ENCODE data around the gene LY9.

The LY9 gene

GRCh38 chr1:160835751-160836150, 39.8 kb downstream of the LY9 start:
- DNase-seq (ENCODE audit: low spot score) = no peak
- FAIRE-seq = no peak

DNA sequence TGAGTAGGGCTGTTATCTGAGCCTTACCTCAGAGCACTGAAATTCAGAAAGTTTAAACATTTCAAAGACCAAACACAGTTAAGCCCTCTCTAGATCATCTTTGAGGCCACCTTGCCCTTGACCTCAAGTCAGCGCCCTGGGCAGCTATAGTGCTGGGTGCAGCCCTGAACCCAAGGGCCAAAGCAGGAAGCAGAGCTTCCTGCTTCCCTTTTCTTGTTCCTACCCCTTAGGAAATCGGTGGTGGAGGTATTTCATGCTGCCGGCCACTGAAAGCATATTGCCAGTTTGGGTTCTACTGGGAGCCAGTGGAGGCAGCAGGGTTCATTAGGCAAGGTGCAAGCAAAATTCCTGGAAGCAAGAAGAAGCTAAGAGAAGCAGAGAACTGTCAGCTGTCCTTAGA, 40.6 kb downstream of the LY9 start:
- DNase-seq (ENCODE audit: low spot score) = no peak
- FAIRE-seq = no peak

DNA sequence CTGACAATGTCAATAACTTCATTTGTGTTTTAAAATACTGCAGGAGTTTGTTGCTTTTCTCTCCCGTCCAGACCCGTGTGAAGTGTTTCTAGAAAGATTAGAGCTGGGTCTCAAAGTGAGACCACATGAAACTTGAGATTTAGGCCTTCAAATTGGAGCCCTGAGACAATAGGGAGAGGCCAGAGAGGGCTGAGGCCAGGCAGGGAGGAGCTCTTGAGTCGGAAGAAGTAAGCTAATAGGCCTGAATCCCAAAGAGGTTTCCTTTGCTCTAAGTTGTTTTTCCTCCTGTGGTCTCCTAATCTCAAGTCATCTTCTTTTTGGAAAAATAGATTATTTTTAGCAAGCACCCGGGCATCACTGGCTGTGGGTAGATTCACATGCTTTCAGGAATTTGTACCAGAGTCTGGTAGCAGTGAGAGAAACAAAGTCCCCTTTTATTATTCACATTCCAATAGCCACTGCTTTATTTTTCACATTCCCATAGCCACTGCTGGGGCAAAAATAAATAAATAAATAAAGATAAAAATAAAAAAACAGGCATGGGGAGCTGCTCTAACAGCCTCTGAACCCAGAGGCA, 41.1 kb downstream of the LY9 start:
- DNase-seq (ENCODE audit: low spot score) = no peak
- no peak for FAIRE-seq

DNA sequence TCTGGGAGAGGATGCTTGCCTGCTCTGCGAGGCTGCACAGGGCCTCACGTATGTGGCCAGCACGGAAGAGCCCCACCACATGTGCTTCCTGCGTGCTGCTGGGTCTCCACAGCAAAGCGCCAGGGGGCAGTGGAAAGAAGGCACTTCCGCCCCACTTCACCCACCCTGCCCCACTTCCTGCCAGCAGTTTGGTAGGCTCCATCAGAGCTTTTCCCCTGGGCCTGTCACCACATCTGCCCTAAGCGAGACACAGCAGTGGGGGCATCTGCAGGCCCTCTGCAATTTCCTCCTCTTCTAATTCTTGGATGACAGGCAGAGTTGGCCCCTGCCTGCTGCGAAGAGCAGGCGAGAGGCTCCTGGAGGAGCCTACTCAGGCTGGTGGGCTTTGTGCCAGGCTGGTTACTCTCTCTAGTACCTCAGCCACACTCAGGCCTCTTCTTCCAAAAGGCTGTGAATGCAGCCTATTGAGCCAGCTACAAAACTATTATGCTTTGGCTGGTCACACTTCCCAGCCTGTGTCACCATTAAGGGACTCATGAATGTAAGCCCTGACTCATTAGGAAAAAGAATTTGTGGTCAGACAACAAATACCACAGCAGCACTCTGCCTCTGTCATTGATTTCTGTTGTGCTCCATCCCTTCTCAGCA, 41.7 kb downstream of the LY9 start:
- DNase-seq (ENCODE audit: low spot score) = no peak
- FAIRE-seq = no peak

- FAIRE-seq (no peak), DNase-seq (ENCODE audit: low spot score) (no peak)
Observed at GRCh38 chr1:160838888-160839287, 42.9 kb downstream of the LY9 start.

- no peak for DNase-seq (ENCODE audit: low spot score)
- FAIRE-seq = no peak
Observed at GRCh38 chr1:160839746-160840145, 43.8 kb downstream of the LY9 start.

DNA sequence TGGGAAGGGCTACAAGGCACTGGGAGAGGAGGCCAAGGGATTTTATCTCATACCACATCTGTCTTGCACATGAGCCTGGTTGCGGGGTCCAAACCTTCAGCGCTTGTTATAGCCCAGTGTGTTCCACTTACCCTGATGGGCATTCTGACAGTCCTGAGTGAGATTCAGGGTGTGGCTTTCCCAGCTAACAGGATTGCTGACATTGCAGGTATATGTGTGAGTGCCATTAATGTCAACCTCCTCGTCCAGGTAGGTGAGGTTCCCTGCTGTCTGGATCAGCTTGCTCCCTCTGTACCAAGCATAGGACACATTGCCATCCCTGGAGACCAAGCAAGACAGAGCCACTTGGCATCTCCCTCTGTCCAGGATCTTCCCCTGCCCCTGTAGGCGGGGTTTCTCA, 45.1 kb downstream of the LY9 start:
- FAIRE-seq = no peak
- DNase-seq (ENCODE audit: low spot score) = no peak

GRCh38 chr1:160844447-160845232, 48.7 kb downstream of the LY9 start:
- DNase-seq (ENCODE audit: low spot score) (no peak), FAIRE-seq (no peak)

GRCh38 chr1:160846281-160846680, 50.3 kb downstream of the LY9 start:
- DNase-seq (ENCODE audit: low spot score) (no peak), FAIRE-seq (no peak)

DNA sequence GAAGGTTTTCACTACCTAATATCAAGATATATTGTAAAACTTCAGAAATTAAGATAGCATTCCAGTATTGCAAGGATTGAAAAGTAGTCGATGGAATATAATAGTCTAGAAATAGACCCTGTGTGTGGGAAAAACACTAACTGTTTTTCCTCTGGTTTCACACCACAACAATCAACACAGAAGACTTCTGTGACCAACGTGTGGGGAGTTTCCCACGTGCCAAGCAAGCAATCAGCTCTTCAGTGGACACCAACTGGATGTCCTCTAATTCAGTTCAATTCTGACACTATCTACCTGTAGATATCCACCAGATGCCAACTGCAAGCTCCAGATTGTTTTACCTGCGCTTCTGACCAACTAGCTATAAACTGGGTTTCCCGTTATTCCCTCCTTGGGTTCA, 54.6 kb downstream of the LY9 start:
- no peak for FAIRE-seq
- no peak for DNase-seq (ENCODE audit: low spot score)

DNA sequence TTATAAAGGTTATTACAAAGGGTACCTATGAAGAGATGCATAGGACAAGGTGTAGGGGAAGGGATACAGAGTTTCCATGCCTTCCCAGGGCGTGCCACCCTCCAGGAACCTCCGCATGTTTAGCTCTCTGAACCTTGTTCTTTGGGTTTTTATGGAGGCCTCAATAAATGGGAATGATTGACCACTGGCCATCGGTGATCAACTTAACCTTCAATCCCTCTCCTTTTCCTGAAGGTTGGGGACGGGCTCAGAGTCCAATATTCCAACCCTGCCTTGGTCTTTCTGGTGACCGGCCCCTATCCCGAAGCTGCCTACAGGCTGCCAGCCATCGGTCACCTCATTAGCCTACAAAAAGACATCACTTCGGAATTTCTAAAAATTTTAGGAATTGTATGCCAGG, 55.0 kb downstream of the LY9 start:
- no peak for FAIRE-seq
- no peak for DNase-seq (ENCODE audit: low spot score)

DNA sequence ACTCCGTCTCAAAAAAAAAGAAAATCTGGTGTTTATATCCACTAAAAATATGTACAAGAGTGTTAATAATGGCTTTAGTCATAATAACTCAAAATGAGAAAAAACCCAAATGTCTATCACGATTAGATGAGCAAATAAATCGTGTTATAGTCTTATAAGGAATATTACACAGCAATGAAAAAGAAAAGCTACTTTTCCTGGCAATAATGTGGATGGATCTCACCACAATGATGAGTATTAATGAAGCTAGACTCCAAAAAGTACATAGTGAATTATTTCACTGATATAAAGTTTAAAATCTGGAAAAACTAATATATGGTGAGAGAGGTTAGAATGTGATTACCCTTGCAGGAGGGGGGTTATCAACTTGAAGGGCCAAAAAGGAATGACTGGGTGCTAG, 57.0 kb downstream of the LY9 start:
- DNase-seq (ENCODE audit: low spot score) (no peak), FAIRE-seq (no peak)

- FAIRE-seq (no peak), DNase-seq (ENCODE audit: low spot score) (no peak)
Observed at GRCh38 chr1:160853754-160854153, 57.8 kb downstream of the LY9 start.

DNA sequence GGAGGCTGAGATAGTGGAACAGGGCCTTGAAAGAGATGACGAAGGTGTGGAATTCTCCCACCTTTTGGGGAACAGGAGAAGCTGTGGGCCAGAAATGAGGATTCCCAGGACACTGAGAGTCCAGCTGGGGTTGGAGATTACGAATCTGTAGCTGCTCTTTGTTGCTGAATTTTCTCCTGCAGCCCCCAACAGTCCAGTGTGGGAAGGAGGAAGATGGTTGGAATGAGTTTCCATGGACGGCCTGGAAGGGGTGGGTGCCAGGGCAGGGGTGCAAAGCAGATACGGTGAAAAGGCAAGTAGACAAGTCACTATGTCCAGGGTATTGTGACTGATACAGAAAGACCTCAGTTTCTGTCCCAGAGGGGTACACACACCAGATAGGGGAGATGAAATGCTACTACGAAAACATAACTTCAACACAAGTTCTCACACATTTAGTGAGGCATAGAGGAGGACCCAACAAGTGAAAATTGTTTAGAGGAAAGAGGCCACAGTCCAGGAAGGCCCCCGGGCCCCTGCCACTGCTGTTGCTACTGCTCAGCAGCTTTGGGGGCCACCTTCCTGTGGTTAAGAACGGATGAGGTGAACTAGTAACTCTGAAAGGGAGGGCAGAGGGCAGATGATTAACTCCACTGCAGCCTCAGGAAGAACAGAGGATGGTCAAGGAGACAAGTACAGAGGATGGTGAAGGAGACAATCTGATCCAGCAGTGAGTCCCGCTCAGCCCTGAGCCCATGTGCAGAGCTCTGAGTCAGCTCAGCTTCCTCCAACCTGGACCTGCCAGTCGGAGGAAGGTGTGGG, 59.4 kb downstream of the LY9 start:
- DNase-seq (ENCODE audit: low spot score) (no peak), FAIRE-seq (no peak)

DNA sequence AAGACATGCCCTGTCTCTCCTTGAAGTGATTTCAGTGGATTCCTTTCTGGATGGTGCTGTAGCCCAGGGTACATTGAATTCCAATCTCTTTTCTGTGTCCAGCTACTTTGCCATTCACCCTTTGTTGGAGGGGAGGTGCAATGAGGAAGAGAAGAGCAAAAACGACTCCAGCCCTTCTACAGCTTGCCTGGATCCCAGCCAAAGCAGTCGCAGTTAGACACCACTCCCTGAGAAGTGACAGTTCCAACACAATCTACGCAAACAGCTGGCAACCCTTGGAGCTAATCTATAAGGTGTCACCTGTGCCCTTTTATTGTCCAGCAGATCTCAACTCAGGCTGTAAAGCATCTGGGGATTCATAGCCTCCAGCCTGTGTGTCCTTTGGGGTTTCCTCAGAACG, 62.1 kb downstream of the LY9 start:
- FAIRE-seq (no peak), DNase-seq (ENCODE audit: low spot score) (no peak)

- DNase-seq (ENCODE audit: low spot score) (no peak), FAIRE-seq (no peak)
Observed at GRCh38 chr1:160858507-160858906, 62.5 kb downstream of the LY9 start.

GRCh38 chr1:160859166-160859565, 63.2 kb downstream of the LY9 start:
- DNase-seq (ENCODE audit: low spot score) (no peak), FAIRE-seq (no peak)

DNA sequence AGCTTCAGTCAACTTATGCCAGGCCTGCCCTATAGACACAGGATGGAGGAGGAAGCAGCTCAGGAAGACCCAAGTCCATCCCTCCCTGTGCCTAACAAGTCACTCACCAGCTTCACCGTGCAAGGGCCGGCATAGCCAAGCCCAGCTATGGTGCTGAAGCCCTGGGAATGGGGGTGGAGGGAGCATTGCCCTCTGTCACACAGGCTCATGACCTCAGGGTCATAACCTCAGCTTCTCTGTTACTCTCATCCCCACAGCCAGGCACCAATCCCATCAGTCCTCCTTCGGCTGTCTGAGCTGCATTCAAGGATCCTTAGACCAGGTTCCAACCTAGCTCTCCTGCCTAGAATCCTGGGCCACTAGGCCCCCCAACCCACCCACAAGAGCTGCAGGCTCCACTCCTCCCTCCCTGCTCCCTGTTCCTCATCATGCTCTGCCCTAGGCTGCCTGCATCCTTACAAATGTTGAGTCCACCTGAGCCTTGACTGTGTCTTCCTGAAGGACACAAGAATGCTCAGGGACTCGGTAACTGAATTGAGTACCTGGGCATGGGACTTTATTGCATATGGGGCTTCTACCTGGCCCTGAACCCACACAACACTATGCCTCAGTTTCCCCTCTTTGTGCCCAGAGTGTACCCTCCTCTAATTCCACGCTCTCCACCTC, 65.0 kb downstream of the LY9 start:
- DNase-seq (ENCODE audit: low spot score) (no peak), FAIRE-seq (no peak)

GRCh38 chr1:160862203-160863060, 66.5 kb downstream of the LY9 start, which contains the start of gene CD244:
Gene CD244, minus strand, starts transcription at chr1:160862887. Its CDS starts 210 bp downstream, at chr1:160862677.
- no peak for FAIRE-seq

GRCh38 chr1:160863061-160863773, 67.2 kb downstream of the LY9 start:
- DNase-seq (ENCODE audit: low spot score) (no peak), FAIRE-seq (no peak)

More at GRCh38 chr1:160862203-160863060, 66.5 kb downstream of the LY9 start, which contains the start of gene CD244:
- DNase-seq (ENCODE audit: low spot score) = no peak

All from RCC 7860 (cell line).